ENCODE data around the gene TMEM39A.

Gene TMEM39A

GRCh38 chr3:119402791-119403190 is 60.6 kb downstream of the TMEM39A start:
- Histone ChIP-seq H3K9ac (no peak overlapping the region), H3K27me3 (no peaks in the 10 kb centered on the region), H3K4me2 (no peak overlapping the region), H3K36me3 (no peaks in the 10 kb centered on the region), H4K20me1 (no peaks in the 10 kb centered on the region), H3K9me3 (no peaks in the 10 kb centered on the region), H3K27ac (no peak overlapping the region), H3K4me1 (no peaks in the 10 kb centered on the region), H3K4me3 (no peak overlapping the region)
- TF ChIP-seq Cebpa-rat (IDR thresholded peaks at IDR 0.05), result no peak

GRCh38 chr3:119401503-119402440 is 61.6 kb downstream of the TMEM39A start:
- H3K4me2 ChIP-seq, result no peak overlapping the region
- H3K9me3 ChIP-seq, result no peaks in the 10 kb centered on the region
- no peaks in the 10 kb centered on the region for H3K27me3 ChIP-seq
- H3K4me1 ChIP-seq, result no peaks in the 10 kb centered on the region
- H4K20me1 ChIP-seq, result no peaks in the 10 kb centered on the region
- no peak overlapping the region for H3K27ac ChIP-seq
- TF ChIP-seq Cebpa-rat (IDR thresholded peaks at IDR 0.05), result no peak
- H3K9ac ChIP-seq, result no peak overlapping the region
- H3K36me3 ChIP-seq, result no peaks in the 10 kb centered on the region
- no peak overlapping the region for H3K4me3 ChIP-seq

DNA sequence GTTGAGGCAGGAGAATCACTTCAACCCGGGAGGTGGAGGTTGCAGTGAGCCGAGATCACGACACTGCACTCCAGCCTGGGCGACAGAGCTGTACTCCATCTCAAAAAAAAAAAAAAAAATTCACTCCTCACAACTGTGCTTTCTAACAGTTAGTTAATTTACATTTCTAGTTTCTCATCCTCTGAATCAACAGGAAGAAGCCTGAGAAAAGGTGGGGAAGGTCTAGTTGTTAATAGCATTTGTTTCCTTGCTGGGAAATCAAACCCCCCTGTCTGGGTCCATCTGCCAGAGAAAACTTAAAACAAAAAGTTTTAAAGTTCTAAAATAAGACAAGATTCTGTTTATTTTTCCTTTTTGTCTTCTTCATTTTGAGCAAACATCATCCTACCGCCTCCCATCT is 62.3 kb downstream of the TMEM39A start:
- H3K27me3 ChIP-seq, result no peaks in the 10 kb centered on the region
- H3K4me3 ChIP-seq, result no peak overlapping the region
- H3K27ac ChIP-seq, result no peak overlapping the region
- H3K36me3 ChIP-seq, result no peaks in the 10 kb centered on the region
- TF ChIP-seq Cebpa-rat (IDR thresholded peaks at IDR 0.05), result no peak
- H3K4me2 ChIP-seq, result no peak overlapping the region
- H3K9ac ChIP-seq, result no peak overlapping the region
- H3K4me1 ChIP-seq, result 0 out of 2 replicates have a peak, but pooled peaks cover under 1% of the 10 kb centered on the region
- no peaks in the 10 kb centered on the region for H3K9me3 ChIP-seq
- H4K20me1 ChIP-seq, result no peaks in the 10 kb centered on the region

GRCh38 chr3:119400466-119400865 is 62.9 kb downstream of the TMEM39A start:
- no peak for TF ChIP-seq Cebpa-rat (IDR thresholded peaks at IDR 0.05)
- Histone ChIP-seq H3K9ac (no peak overlapping the region), H3K4me2 (no peak overlapping the region), H3K9me3 (no peaks in the 10 kb centered on the region), H3K4me1 (peaks cover 6% of the 10 kb centered on the region), H4K20me1 (no peaks in the 10 kb centered on the region), H3K4me3 (no peak overlapping the region), H3K27ac (no peak overlapping the region), H3K27me3 (no peaks in the 10 kb centered on the region), H3K36me3 (no peaks in the 10 kb centered on the region)

- Histone ChIP-seq H3K9me3 (no peaks in the 10 kb centered on the region), H3K27ac (no peak overlapping the region), H3K4me3 (no peak overlapping the region), H4K20me1 (no peaks in the 10 kb centered on the region), H3K4me1 (peaks cover 9% of the 10 kb centered on the region), H3K27me3 (no peaks in the 10 kb centered on the region), H3K9ac (no peak overlapping the region), H3K36me3 (no peaks in the 10 kb centered on the region), H3K4me2 (no peak overlapping the region)
- TF ChIP-seq Cebpa-rat (IDR thresholded peaks at IDR 0.05), result no peak
Observed at GRCh38 chr3:119396870-119397269, 66.5 kb downstream of the TMEM39A start.

GRCh38 chr3:119395923-119396358 is 67.5 kb downstream of the TMEM39A start:
- no peak overlapping the region for H3K4me3 ChIP-seq
- TF ChIP-seq Cebpa-rat (IDR thresholded peaks at IDR 0.05), result no peak
- no peaks in the 10 kb centered on the region for H3K27me3 ChIP-seq
- no peaks in the 10 kb centered on the region for H4K20me1 ChIP-seq
- H3K36me3 ChIP-seq, result no peaks in the 10 kb centered on the region
- no peak overlapping the region for H3K9ac ChIP-seq
- H3K4me2 ChIP-seq, result peak overlapping the region; percentile 23; the same call in 1 of the 2 replicates
- peaks cover 9% of the 10 kb centered on the region for H3K4me1 ChIP-seq
- H3K9me3 ChIP-seq, result no peaks in the 10 kb centered on the region
- no peak overlapping the region for H3K27ac ChIP-seq

DNA sequence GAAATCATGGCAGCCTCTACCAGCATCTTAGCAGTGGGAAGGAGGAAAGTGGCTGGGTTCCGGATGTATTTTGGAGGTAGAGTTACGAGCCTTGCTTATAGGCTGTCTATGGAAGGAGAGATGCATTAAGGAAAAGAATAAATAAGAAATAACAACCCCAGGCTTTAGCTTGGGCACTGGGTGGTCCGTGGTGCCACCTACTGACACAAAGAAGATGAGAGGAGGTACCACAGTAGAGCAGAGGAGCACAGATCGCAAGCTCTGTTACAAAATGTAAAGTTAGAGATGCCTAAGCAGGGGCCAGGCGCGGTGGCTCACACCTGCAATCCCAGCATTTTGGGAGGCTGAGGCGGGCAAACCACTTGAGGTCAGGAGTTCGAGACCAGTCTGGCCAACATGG is 74.8 kb downstream of the TMEM39A start:
- Histone ChIP-seq H3K36me3 (no peaks in the 10 kb centered on the region), H3K4me1 (no peaks in the 10 kb centered on the region), H4K20me1 (no peaks in the 10 kb centered on the region), H3K9ac (no peak overlapping the region), H3K27ac (no peak overlapping the region), H3K4me2 (no peak overlapping the region), H3K9me3 (no peaks in the 10 kb centered on the region), H3K27me3 (no peaks in the 10 kb centered on the region), H3K4me3 (no peak overlapping the region)
- no peak for TF ChIP-seq Cebpa-rat (IDR thresholded peaks at IDR 0.05)

DNA sequence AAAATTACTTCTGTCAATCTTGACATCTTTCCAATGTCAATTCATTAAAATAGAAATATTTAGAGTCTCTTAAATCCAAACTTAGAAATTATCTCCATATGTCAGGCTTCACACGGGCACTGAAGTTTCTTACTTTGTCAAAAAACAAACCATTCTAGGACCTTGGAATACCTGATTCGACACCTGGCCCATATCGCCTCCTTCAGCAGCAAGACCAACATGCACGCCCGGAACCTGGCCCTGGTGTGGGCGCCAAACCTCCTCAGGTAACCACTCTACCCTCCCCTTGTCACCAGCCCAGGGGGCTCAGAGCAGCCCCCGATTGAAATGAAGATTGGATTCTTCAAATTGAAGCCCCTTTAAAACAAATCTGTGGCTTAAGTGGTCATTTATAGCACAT is 81.3 kb downstream of the TMEM39A start:
- Histone ChIP-seq H4K20me1 (no peaks in the 10 kb centered on the region), H3K9me3 (no peaks in the 10 kb centered on the region), H3K36me3 (no peaks in the 10 kb centered on the region), H3K4me2 (no peak overlapping the region), H3K9ac (no peak overlapping the region), H3K27me3 (no peaks in the 10 kb centered on the region), H3K4me3 (no peak overlapping the region), H3K27ac (no peak overlapping the region), H3K4me1 (peaks cover 16% of the 10 kb centered on the region)
- no peak for TF ChIP-seq Cebpa-rat (IDR thresholded peaks at IDR 0.05)

- H3K27ac ChIP-seq, result no peak overlapping the region
- H4K20me1 ChIP-seq, result no peaks in the 10 kb centered on the region
- H3K36me3 ChIP-seq, result no peaks in the 10 kb centered on the region
- no peak overlapping the region for H3K4me2 ChIP-seq
- H3K4me1 ChIP-seq, result peaks cover 16% of the 10 kb centered on the region
- H3K27me3 ChIP-seq, result no peaks in the 10 kb centered on the region
- no peak overlapping the region for H3K9ac ChIP-seq
- H3K4me3 ChIP-seq, result no peak overlapping the region
- H3K9me3 ChIP-seq, result no peaks in the 10 kb centered on the region
- no peak for TF ChIP-seq Cebpa-rat (IDR thresholded peaks at IDR 0.05)
Observed at GRCh38 chr3:119380697-119381096, 82.7 kb downstream of the TMEM39A start.

All from BLaER1 (cell line).